Activated CD8-positive, alpha-beta memory T cell treated with anti-CD3 and anti-CD28 coated beads, Interleukin-2, amount 10 ng/mL, durations not matched to agents 7 days and 5 days (primary cell): ENCODE results near the gene ESAM. TPM values are rescaled to one million over a fixed set of nuclear protein-coding genes. Genes with fewer than 3 reads are reported as not detected.

Experiments
- ATAC-seq: fragments of 150-1000 bp; cut with Tn5 transposase; one replicate; pipeline ENCODE4 v1.10.0; 2021; ENCODE audit warnings: moderate library complexity
- CTCF ChIA-PET: fragments of 350-600 bp; sonication (Branson Sonifier 250); formaldehyde crosslinking; loops from one replicate; lab custom pipeline; 2021; ENCODE audit warnings: antibody characterized with exemption; lab: Charles Lee
- DNase-seq: peaks from one replicate; pipeline ENCODE4 v3.0.0-alpha.2; 2020
- H3K27ac Mint-ChIP-seq: one replicate; pipeline ENCODE4 v1.8.0; 2021; ENCODE audit warnings: mild to moderate bottlenecking, mixed read lengths
- H3K27me3 Mint-ChIP-seq: one replicate; pipeline ENCODE4 v1.8.0; 2021; ENCODE audit warnings: mixed read lengths
- H3K36me3 Mint-ChIP-seq: one replicate; pipeline ENCODE4 v1.8.0; 2021; ENCODE audit warnings: mild to moderate bottlenecking, mixed read lengths
- H3K4me1 Mint-ChIP-seq: one replicate; pipeline ENCODE4 v1.8.0; 2021; ENCODE audit warnings: mixed read lengths
- H3K4me3 Mint-ChIP-seq: one replicate; pipeline ENCODE4 v1.8.0; 2021; ENCODE audit warnings: mild to moderate bottlenecking, moderate library complexity, mixed read lengths
- H3K9me3 Mint-ChIP-seq: one replicate; pipeline ENCODE4 v1.8.0; 2022; ENCODE audit warnings: low read depth, mixed read lengths
- total RNA-seq, 2 experiments: library from RNA; stranded (reverse); gene quantifications; one replicate each; pipeline ENCODE4 v1.2.3, GENCODE V29; 2021

The ESAM gene
- total RNA-seq, 2 experiments from 2014 or later, result 0.16 to 0.76 TPM

- ATAC-seq, result no peak
- Mint-ChIP-seq H3K27me3 (peaks cover 47% of the 10 kb centered on the region), H3K27ac (no peak overlapping the region), H3K4me1 (peaks cover 11% of the 10 kb centered on the region), H3K36me3 (no peaks in the 10 kb centered on the region), H3K9me3 (no peaks in the 10 kb centered on the region), H3K4me3 (no peak overlapping the region)
- DNase-seq, result no peak
- CTCF ChIA-PET, result interaction anchor here (1.0 to 18.4 kb wide), 6 partner anchors 8 to 86 kb away, joined by 3 to 216 read pairs (median 13); partner anchors contain the start of genes MSANTD2 and NRGN
Observed at GRCh38 chr11:124756033-124756752, 5.9 kb downstream of the ESAM start.

GRCh38 chr11:124754710-124755109 is 7.4 kb downstream of the ESAM start:
- Mint-ChIP-seq H3K9me3 (no peaks in the 10 kb centered on the region), H3K27me3 (peaks cover 36% of the 10 kb centered on the region), H3K27ac (no peak overlapping the region), H3K4me1 (peaks cover 14% of the 10 kb centered on the region), H3K4me3 (no peak overlapping the region), H3K36me3 (no peaks in the 10 kb centered on the region)
- CTCF ChIA-PET, result interaction anchor here (18.4 kb wide), 1 partner anchor 41 kb away, joined by 216 read pairs; the partner anchor contains the start of gene MSANTD2
- no peak for ATAC-seq
- DNase-seq, result no peak

- no peak for DNase-seq
- CTCF ChIA-PET, result interaction anchor here (1.2 to 18.4 kb wide), 2 partner anchors 42 to 116 kb away, joined by 3 to 216 read pairs; partner anchors contain the start of gene MSANTD2
- peaks cover 37% of the 10 kb centered on the region for H3K27me3 Mint-ChIP-seq
- H3K36me3 Mint-ChIP-seq, result no peaks in the 10 kb centered on the region
- no peak for ATAC-seq
- no peak overlapping the region for H3K4me3 Mint-ChIP-seq
- no peak overlapping the region for H3K27ac Mint-ChIP-seq
- H3K4me1 Mint-ChIP-seq, result peaks cover 14% of the 10 kb centered on the region
- H3K9me3 Mint-ChIP-seq, result no peaks in the 10 kb centered on the region
Observed at GRCh38 chr11:124754309-124754708, 7.8 kb downstream of the ESAM start.

GRCh38 chr11:124753624-124754023 is 8.5 kb downstream of the ESAM start:
- H3K27ac Mint-ChIP-seq, result no peak overlapping the region
- H3K27me3 Mint-ChIP-seq, result peaks cover 36% of the 10 kb centered on the region
- H3K9me3 Mint-ChIP-seq, result no peaks in the 10 kb centered on the region
- no peak overlapping the region for H3K4me3 Mint-ChIP-seq
- ATAC-seq (no peak), DNase-seq (no peak)
- CTCF ChIA-PET, result interaction anchor here (1.1 to 18.4 kb wide), 3 partner anchors 42 to 115 kb away, joined by 3 to 216 read pairs (median 4); partner anchors contain the start of gene MSANTD2
- no peaks in the 10 kb centered on the region for H3K36me3 Mint-ChIP-seq
- peaks cover 11% of the 10 kb centered on the region for H3K4me1 Mint-ChIP-seq

GRCh38 chr11:124753205-124753604 is 8.9 kb downstream of the ESAM start:
- no peaks in the 10 kb centered on the region for H3K9me3 Mint-ChIP-seq
- no peaks in the 10 kb centered on the region for H3K36me3 Mint-ChIP-seq
- no peak overlapping the region for H3K4me3 Mint-ChIP-seq
- H3K27me3 Mint-ChIP-seq, result peaks cover 32% of the 10 kb centered on the region
- DNase-seq (no peak), ATAC-seq (no peak)
- H3K27ac Mint-ChIP-seq, result no peak overlapping the region
- CTCF ChIA-PET, result interaction anchor here (1.0 to 18.4 kb wide), 5 partner anchors 10 to 115 kb away, joined by 3 to 216 read pairs (median 4); partner anchors contain the start of gene MSANTD2
- H3K4me1 Mint-ChIP-seq, result peaks cover 7% of the 10 kb centered on the region

GRCh38 chr11:124752471-124753102 is 9.5 kb downstream of the ESAM start:
- peaks cover 26% of the 10 kb centered on the region for H3K27me3 Mint-ChIP-seq
- CTCF ChIA-PET, result interaction anchor here (1.0 to 2.4 kb wide), 2 partner anchors 11 to 12 kb away, joined by 4 to 9 read pairs; no protein-coding TSS in a partner anchor
- no peak overlapping the region for H3K4me3 Mint-ChIP-seq
- no peaks in the 10 kb centered on the region for H3K36me3 Mint-ChIP-seq
- H3K9me3 Mint-ChIP-seq, result no peaks in the 10 kb centered on the region
- ATAC-seq, result no peak
- H3K4me1 Mint-ChIP-seq, result peaks cover 6% of the 10 kb centered on the region
- no peak for DNase-seq
- no peak overlapping the region for H3K27ac Mint-ChIP-seq

GRCh38 chr11:124751741-124752470 is 10.2 kb downstream of the ESAM start, which contains the start of gene VSIG2:
VSIG2 (minus strand) TSS chr11:124752255; CDS start chr11:124752137, 118 bp downstream.
- Mint-ChIP-seq H3K27me3 (peaks cover 19% of the 10 kb centered on the region), H3K4me1 (peaks cover 7% of the 10 kb centered on the region), H3K9me3 (no peaks in the 10 kb centered on the region), H3K27ac (no peak within 1 kb of the TSS), H3K4me3 (no peak within 1 kb of the TSS), H3K36me3 (no peaks in the 10 kb centered on the region)
- CTCF ChIA-PET, result interaction anchor here (0.9 to 2.4 kb wide), 3 partner anchors 12 to 108 kb away, joined by 3 to 9 read pairs (median 3); no protein-coding TSS in a partner anchor
- DNase-seq (no peak), ATAC-seq (no peak)

GRCh38 chr11:124751391-124751740 is 10.7 kb downstream of the ESAM start:
- Mint-ChIP-seq H3K27me3 (peaks cover 14% of the 10 kb centered on the region), H3K4me3 (no peak overlapping the region), H3K9me3 (no peaks in the 10 kb centered on the region), H3K36me3 (no peaks in the 10 kb centered on the region), H3K4me1 (peaks cover 7% of the 10 kb centered on the region), H3K27ac (no peak overlapping the region)
- ATAC-seq (no peak), DNase-seq (no peak)
- CTCF ChIA-PET, result interaction anchor here (0.9 to 2.4 kb wide), 3 partner anchors 12 to 108 kb away, joined by 3 to 9 read pairs (median 3); no protein-coding TSS in a partner anchor

GRCh38 chr11:124749912-124750311 is 12.2 kb downstream of the ESAM start:
- H3K4me3 Mint-ChIP-seq, result no peak overlapping the region
- peaks cover 14% of the 10 kb centered on the region for H3K27me3 Mint-ChIP-seq
- CTCF ChIA-PET, result interaction anchor here (1.1 to 2.5 kb wide), 2 partner anchors 9 to 50 kb away, joined by 3 to 15 read pairs; partner anchors contain the start of gene MSANTD2

GRCh38 chr11:124748481-124749343 is 13.4 kb downstream of the ESAM start:
- ATAC-seq (no peak), DNase-seq (no peak)
- no peak overlapping the region for H3K4me3 Mint-ChIP-seq
- no peaks in the 10 kb centered on the region for H3K9me3 Mint-ChIP-seq
- H3K27me3 Mint-ChIP-seq, result peaks cover 17% of the 10 kb centered on the region
- peaks cover 14% of the 10 kb centered on the region for H3K4me1 Mint-ChIP-seq
- no peak overlapping the region for H3K27ac Mint-ChIP-seq
- CTCF ChIA-PET, result interaction anchor here (1.0 to 7.7 kb wide), 11 partner anchors 10 to 89 kb away, joined by 3 to 69 read pairs (median 4); partner anchors contain the start of genes MSANTD2 and SIAE
- H3K36me3 Mint-ChIP-seq, result no peaks in the 10 kb centered on the region

More at GRCh38 chr11:124749912-124750311, 12.2 kb downstream of the ESAM start:
- Mint-ChIP-seq H3K4me1 (peaks cover 14% of the 10 kb centered on the region), H3K36me3 (no peaks in the 10 kb centered on the region), H3K9me3 (no peaks in the 10 kb centered on the region), H3K27ac (no peak overlapping the region)
- ATAC-seq (no peak), DNase-seq (no peak)

GRCh38 chr11:124748100-124748418 is 14.0 kb downstream of the ESAM start:
- ATAC-seq (no peak), DNase-seq (no peak)
- H3K4me1 Mint-ChIP-seq, result peaks cover 14% of the 10 kb centered on the region
- H3K36me3 Mint-ChIP-seq, result no peaks in the 10 kb centered on the region
- H3K27ac Mint-ChIP-seq, result no peak overlapping the region
- H3K27me3 Mint-ChIP-seq, result peaks cover 21% of the 10 kb centered on the region
- no peaks in the 10 kb centered on the region for H3K9me3 Mint-ChIP-seq
- CTCF ChIA-PET, result interaction anchor here (1.1 to 7.7 kb wide), 10 partner anchors 10 to 90 kb away, joined by 3 to 69 read pairs (median 10); partner anchors contain the start of genes MSANTD2 and SIAE
- H3K4me3 Mint-ChIP-seq, result no peak overlapping the region
